ENCODE data around the gene FCGR3B.
A peak's percentile ranks its signal among the peaks of the same experiment; 100 is the strongest.
"Not testable (repeated sequence)": the region's sequence is repeated elsewhere in the genome, so short reads cannot be mapped to it uniquely, and the experiment has no call there.

Gene FCGR3B

GRCh38 chr1:161606541-161607336, 24.2 kb downstream of the FCGR3B start:
- DNase-seq; H3K4me3 Mint-ChIP-seq; H3K4me1 Mint-ChIP-seq (ENCODE audit: low read depth in 2 of 2); H3K9me3 Mint-ChIP-seq; H3K36me3 Mint-ChIP-seq (ENCODE audit: insufficient read depth); H3K27ac Mint-ChIP-seq: not testable (repeated sequence)
- peaks cover 11 to 22% of the 10 kb centered on the region in 2 donors for H3K27me3 Mint-ChIP-seq
- peak; percentile 52 for ATAC-seq (replicated peaks)

GRCh38 chr1:161605762-161606540, 25.0 kb downstream of the FCGR3B start:
- peak; percentile 70 for ATAC-seq (replicated peaks)
- not testable (repeated sequence) for H3K9me3 Mint-ChIP-seq; DNase-seq; H3K27ac Mint-ChIP-seq; H3K36me3 Mint-ChIP-seq (ENCODE audit: insufficient read depth); H3K4me1 Mint-ChIP-seq (ENCODE audit: low read depth in 2 of 2)
- peaks cover 11 to 22% of the 10 kb centered on the region in 2 donors for H3K27me3 Mint-ChIP-seq
- H3K4me3 Mint-ChIP-seq: peak overlapping the region in 1 of 2 donors; percentile 14

- H3K9me3 Mint-ChIP-seq; DNase-seq; H3K36me3 Mint-ChIP-seq (ENCODE audit: insufficient read depth); H3K4me1 Mint-ChIP-seq (ENCODE audit: low read depth in 2 of 2); ATAC-seq (replicated peaks); H3K27ac Mint-ChIP-seq; H3K4me3 Mint-ChIP-seq: not testable (repeated sequence)
- peaks cover 11 to 22% of the 10 kb centered on the region in 2 donors for H3K27me3 Mint-ChIP-seq
These were observed 26.0 kb downstream of the FCGR3B start for GRCh38 chr1:161605024-161605423.

GRCh38 chr1:161597077-161597476, 33.9 kb downstream of the FCGR3B start:
- DNase-seq; H3K36me3 Mint-ChIP-seq (ENCODE audit: insufficient read depth); H3K4me1 Mint-ChIP-seq (ENCODE audit: low read depth in 2 of 2); H3K27ac Mint-ChIP-seq; ATAC-seq (replicated peaks); H3K27me3 Mint-ChIP-seq; H3K4me3 Mint-ChIP-seq; H3K9me3 Mint-ChIP-seq: not testable (repeated sequence)

GRCh38 chr1:161595583-161595982, 35.4 kb downstream of the FCGR3B start:
- not testable (repeated sequence) for H3K4me3 Mint-ChIP-seq; DNase-seq; ATAC-seq (replicated peaks); H3K36me3 Mint-ChIP-seq (ENCODE audit: insufficient read depth); H3K9me3 Mint-ChIP-seq; H3K4me1 Mint-ChIP-seq (ENCODE audit: low read depth in 2 of 2); H3K27me3 Mint-ChIP-seq
- H3K27ac Mint-ChIP-seq: peak overlapping the region in 1 of 2 donors; percentile 35

- H3K27me3 Mint-ChIP-seq; H3K36me3 Mint-ChIP-seq (ENCODE audit: insufficient read depth); ATAC-seq (replicated peaks); H3K4me1 Mint-ChIP-seq (ENCODE audit: low read depth in 2 of 2); DNase-seq; H3K4me3 Mint-ChIP-seq; H3K9me3 Mint-ChIP-seq: not testable (repeated sequence)
- peak overlapping the region in 1 of 2 donors; percentile 35 for H3K27ac Mint-ChIP-seq
These were observed 35.8 kb downstream of the FCGR3B start for GRCh38 chr1:161595173-161595572.

- not testable (repeated sequence) for H3K4me1 Mint-ChIP-seq (ENCODE audit: low read depth in 2 of 2); H3K4me3 Mint-ChIP-seq; H3K36me3 Mint-ChIP-seq (ENCODE audit: insufficient read depth); H3K27ac Mint-ChIP-seq; H3K9me3 Mint-ChIP-seq; H3K27me3 Mint-ChIP-seq; DNase-seq; ATAC-seq (replicated peaks)
These were observed 36.5 kb downstream of the FCGR3B start for GRCh38 chr1:161594269-161594984.

- ATAC-seq (replicated peaks); H3K36me3 Mint-ChIP-seq (ENCODE audit: insufficient read depth): not testable (repeated sequence)
- H3K27ac Mint-ChIP-seq: peak overlapping the region in 1 of 2 donors; percentile 44
These were observed 37.8 kb downstream of the FCGR3B start for GRCh38 chr1:161593092-161593755.

GRCh38 chr1:161592586-161592985, 38.4 kb downstream of the FCGR3B start:
- DNase-seq; ATAC-seq (replicated peaks); H3K27ac Mint-ChIP-seq; H3K4me1 Mint-ChIP-seq (ENCODE audit: low read depth in 2 of 2); H3K4me3 Mint-ChIP-seq; H3K36me3 Mint-ChIP-seq (ENCODE audit: insufficient read depth); H3K27me3 Mint-ChIP-seq; H3K9me3 Mint-ChIP-seq: not testable (repeated sequence)

More at GRCh38 chr1:161593092-161593755, 37.8 kb downstream of the FCGR3B start:
- not testable (repeated sequence) for H3K27me3 Mint-ChIP-seq; DNase-seq; H3K4me3 Mint-ChIP-seq; H3K9me3 Mint-ChIP-seq; H3K4me1 Mint-ChIP-seq (ENCODE audit: low read depth in 2 of 2)

GRCh38 chr1:161589920-161590319, 41.1 kb downstream of the FCGR3B start:
- H3K27me3 Mint-ChIP-seq; H3K4me3 Mint-ChIP-seq; DNase-seq; H3K36me3 Mint-ChIP-seq (ENCODE audit: insufficient read depth); ATAC-seq (replicated peaks); H3K9me3 Mint-ChIP-seq; H3K4me1 Mint-ChIP-seq (ENCODE audit: low read depth in 2 of 2); H3K27ac Mint-ChIP-seq: not testable (repeated sequence)

- H3K36me3 Mint-ChIP-seq (ENCODE audit: insufficient read depth); H3K4me3 Mint-ChIP-seq; H3K27ac Mint-ChIP-seq; ATAC-seq (replicated peaks); DNase-seq; H3K9me3 Mint-ChIP-seq; H3K4me1 Mint-ChIP-seq (ENCODE audit: low read depth in 2 of 2); H3K27me3 Mint-ChIP-seq: not testable (repeated sequence)
These were observed 41.6 kb downstream of the FCGR3B start for GRCh38 chr1:161589365-161589764.

GRCh38 chr1:161588596-161588995, 42.4 kb downstream of the FCGR3B start:
- not testable (repeated sequence) for DNase-seq; H3K27ac Mint-ChIP-seq; H3K36me3 Mint-ChIP-seq (ENCODE audit: insufficient read depth); H3K4me3 Mint-ChIP-seq; ATAC-seq (replicated peaks); H3K27me3 Mint-ChIP-seq; H3K9me3 Mint-ChIP-seq; H3K4me1 Mint-ChIP-seq (ENCODE audit: low read depth in 2 of 2)

- not testable (repeated sequence) for H3K27me3 Mint-ChIP-seq; H3K27ac Mint-ChIP-seq; ATAC-seq (replicated peaks); DNase-seq; H3K4me3 Mint-ChIP-seq; H3K9me3 Mint-ChIP-seq; H3K36me3 Mint-ChIP-seq (ENCODE audit: insufficient read depth); H3K4me1 Mint-ChIP-seq (ENCODE audit: low read depth in 2 of 2)
These were observed 48.1 kb downstream of the FCGR3B start for GRCh38 chr1:161582882-161583281.

Data from effector memory CD8-positive, alpha-beta T cell (primary cell).